HUES6 (cell line): Measurements from ENCODE around the gene SPP2.

Experiments
- H3K27ac ChIP-seq: 2 replicates; pipeline ENCODE4 v1.7.0; 2013; ENCODE audit warnings: low read depth, mild to moderate bottlenecking, low read length, inconsistent platforms
- H3K27me3 ChIP-seq: 2 replicates; pipeline ENCODE4 v1.6.1; 2013; ENCODE audit warnings: low read length; ENCODE audit not compliant: control insufficient read depth, insufficient read depth
- H3K36me3 ChIP-seq: 2 replicates; pipeline ENCODE4 v1.6.1; 2013; ENCODE audit warnings: low read length; ENCODE audit not compliant: control insufficient read depth, insufficient read depth
- H3K4me1 ChIP-seq: 2 replicates; pipeline ENCODE4 v1.6.1; 2013; ENCODE audit warnings: low read length; ENCODE audit not compliant: control insufficient read depth, insufficient read depth
- H3K4me3 ChIP-seq: 2 replicates; pipeline ENCODE4 v1.5.1; 2013; ENCODE audit warnings: low read depth, low read length
- H3K9ac ChIP-seq: one replicate; pipeline ENCODE4 v1.6.1; 2013; ENCODE audit warnings: mild to moderate bottlenecking, low read length
- H3K9me3 ChIP-seq: 2 replicates; pipeline ENCODE4 v1.6.1; 2013; ENCODE audit warnings: low read depth, low read length; ENCODE audit not compliant: control insufficient read depth, insufficient read depth

The SPP2 gene

DNA sequence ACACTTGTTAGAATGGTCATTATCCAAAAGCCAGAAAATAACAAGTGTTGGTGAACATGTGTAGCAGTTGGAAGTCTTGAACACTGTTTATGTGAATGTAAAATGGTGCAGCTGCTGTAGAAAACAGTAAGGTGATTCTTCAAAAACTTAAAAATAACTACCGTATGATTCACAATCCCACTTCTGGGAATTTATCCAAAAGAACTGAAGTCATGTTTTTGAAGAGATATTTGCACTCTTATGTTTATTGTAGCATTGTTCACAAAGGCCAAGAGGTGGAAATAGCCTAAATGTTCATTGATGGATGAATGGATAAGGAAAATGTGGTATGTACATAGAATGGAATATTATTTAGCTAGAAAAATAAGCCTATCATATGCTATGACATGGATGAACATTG, 6.3 kb upstream of the SPP2 start:
- Histone ChIP-seq H3K4me3 (no peak overlapping the region), H3K36me3 (no peaks in the 10 kb centered on the region), H3K4me1 (no peaks in the 10 kb centered on the region), H3K27ac (no peak overlapping the region), H3K9me3 (no peaks in the 10 kb centered on the region), H3K9ac (no peak overlapping the region), H3K27me3 (no peaks in the 10 kb centered on the region; the same call in 1 of the 2 replicates)

DNA sequence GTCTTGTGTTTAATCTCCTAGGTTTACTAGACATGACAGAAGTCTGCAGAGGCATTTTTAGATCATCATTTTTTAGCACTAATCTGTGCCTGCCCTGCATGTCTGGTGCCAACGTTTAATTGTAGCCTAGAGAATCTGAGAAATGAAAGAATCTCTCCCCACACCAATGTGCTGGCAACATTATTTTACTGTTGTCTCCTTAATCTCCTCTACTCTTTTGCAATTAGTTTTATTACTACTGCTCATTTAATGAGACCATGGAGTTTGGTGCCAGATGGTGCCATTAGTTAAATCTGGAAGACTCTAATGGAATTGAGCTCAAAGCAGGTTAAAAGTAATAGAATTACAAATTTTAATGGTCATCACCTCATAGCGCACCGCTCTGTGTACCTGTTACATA, 4.0 kb upstream of the SPP2 start:
- Histone ChIP-seq H3K27ac (no peak overlapping the region), H3K36me3 (no peaks in the 10 kb centered on the region), H3K4me1 (no peaks in the 10 kb centered on the region), H3K27me3 (no peaks in the 10 kb centered on the region; the same call in 1 of the 2 replicates), H3K9me3 (no peaks in the 10 kb centered on the region), H3K4me3 (no peak overlapping the region), H3K9ac (no peak overlapping the region)

DNA sequence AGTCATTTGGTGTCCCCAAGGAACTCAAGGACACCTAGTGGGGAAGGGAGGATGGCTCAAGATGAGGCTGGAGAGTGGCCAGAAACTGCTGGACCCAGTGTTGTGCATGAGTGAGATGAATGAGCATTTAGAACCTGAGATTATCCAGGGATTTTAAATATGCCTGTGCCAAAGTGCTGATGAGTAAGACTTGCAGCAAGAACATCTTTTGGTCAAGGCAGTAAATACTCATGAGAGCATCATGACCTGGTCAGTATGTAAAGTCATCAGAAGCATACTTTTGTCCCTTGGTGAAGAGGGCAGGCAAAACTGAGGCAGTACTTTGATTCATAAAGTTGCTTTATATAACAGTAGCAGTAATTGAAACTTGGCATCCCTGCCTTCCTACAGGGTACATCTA, 3.1 kb upstream of the SPP2 start:
- Histone ChIP-seq H3K9me3 (no peaks in the 10 kb centered on the region), H3K36me3 (no peaks in the 10 kb centered on the region), H3K27ac (no peak overlapping the region), H3K27me3 (peaks cover 2% of the 10 kb centered on the region; the same call in 1 of the 2 replicates), H3K4me3 (no peak overlapping the region), H3K9ac (no peak overlapping the region), H3K4me1 (no peaks in the 10 kb centered on the region)

DNA sequence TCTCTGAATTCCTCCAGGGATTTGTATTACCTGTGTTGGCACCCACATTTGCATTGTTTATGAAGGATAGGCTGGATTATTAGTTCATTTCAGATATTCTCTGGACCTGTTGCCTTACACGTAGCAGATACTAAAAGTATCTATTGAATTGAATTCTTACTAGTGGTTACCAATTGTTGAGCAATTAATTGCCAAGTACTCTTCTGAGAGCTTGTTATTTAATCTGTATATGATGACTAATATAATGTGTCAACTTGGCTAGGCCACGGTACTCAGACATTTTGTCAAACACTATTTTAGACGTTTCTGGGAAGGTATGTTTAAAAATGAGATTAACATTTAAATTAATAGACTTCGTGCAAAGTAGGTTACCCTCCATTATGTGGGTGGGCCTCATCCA, 2.5 kb upstream of the SPP2 start:
- Histone ChIP-seq H3K9me3 (no peaks in the 10 kb centered on the region), H3K4me1 (no peaks in the 10 kb centered on the region), H3K36me3 (no peaks in the 10 kb centered on the region), H3K9ac (no peak overlapping the region), H3K27me3 (peaks cover 2% of the 10 kb centered on the region; the same call in 1 of the 2 replicates), H3K4me3 (no peak overlapping the region), H3K27ac (no peak overlapping the region)

DNA sequence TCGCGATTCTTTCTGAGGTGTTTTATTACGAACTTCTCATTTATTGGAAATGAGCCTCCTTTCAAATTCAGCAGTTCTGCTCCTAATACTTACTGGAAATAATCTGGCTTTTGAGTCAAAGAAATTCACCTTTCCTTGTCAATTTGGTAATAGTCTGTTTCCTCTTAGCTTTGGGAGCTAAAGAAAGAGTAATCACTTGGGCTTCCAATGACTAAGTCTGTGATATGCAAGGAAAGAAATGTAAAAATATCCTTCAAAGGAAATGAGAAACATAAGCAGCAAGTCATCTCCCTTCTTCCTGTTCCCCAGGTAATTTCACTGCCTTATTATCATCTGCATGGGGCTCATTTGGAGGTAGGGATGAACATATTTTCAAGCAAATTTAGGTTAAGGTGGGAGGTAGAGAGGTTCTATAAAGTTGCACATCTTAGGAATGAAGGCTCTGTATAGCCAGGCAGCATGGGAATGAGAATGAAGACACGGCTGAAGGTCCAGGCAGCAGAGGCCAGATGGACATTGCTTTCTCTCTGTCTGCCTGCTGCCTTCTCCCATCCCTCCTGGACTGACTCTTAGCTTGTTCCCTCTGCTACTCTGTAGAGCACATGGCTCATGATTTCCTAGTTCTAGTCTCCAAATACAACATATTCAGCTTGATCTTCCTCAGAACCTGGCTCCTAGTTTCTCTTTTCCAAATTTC, 1.0 kb downstream of the SPP2 start:
- Histone ChIP-seq H3K9me3 (no peaks in the 10 kb centered on the region), H3K27ac (no peak overlapping the region), H3K36me3 (no peaks in the 10 kb centered on the region), H3K4me1 (no peaks in the 10 kb centered on the region), H3K4me3 (no peak overlapping the region), H3K27me3 (peaks cover 2% of the 10 kb centered on the region; the same call in 1 of the 2 replicates), H3K9ac (no peak overlapping the region)

DNA sequence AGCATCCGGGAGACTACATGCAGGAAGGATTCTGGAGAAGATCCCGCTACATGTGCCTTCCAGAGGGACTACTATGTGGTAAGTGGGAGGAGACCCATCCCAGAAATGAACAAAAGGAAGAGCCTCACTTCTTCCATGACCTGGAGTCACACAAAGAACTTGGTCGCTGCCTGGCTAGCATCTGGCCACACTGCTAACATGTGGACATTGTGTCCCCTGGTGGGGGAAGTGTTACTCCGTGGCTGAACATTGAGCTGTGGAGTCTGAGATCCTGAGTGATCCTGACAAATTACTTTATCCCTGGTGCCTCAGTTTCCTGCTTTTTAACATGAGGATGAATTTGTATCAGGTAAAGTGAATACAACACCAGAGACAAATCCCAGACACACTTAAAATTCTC, 8.4 kb downstream of the SPP2 start:
- Histone ChIP-seq H3K27me3 (no peaks in the 10 kb centered on the region), H3K9ac (no peak overlapping the region), H3K27ac (no peak overlapping the region), H3K9me3 (no peaks in the 10 kb centered on the region), H3K4me3 (no peak overlapping the region), H3K36me3 (no peaks in the 10 kb centered on the region), H3K4me1 (no peaks in the 10 kb centered on the region)

DNA sequence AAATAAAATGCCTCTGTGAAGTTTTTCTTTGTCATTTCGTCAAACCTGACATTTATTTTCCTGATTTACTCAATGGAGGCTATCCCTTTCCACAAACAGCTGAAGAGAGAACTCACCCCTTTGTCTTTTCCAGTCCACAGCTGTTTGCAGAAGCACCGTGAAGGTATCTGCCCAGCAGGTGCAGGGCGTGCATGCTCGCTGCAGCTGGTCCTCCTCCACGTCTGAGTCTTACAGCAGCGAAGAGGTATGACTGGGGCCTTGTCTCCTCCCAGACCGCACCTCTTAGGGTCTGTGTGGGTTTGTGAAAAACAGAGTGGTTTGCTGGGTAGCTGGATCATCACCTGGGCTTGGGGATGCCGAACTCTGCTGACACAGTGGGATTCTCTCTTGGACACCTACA, 9.7 kb downstream of the SPP2 start:
- no peak overlapping the region for H3K4me3 ChIP-seq
- no peaks in the 10 kb centered on the region for H3K27me3 ChIP-seq
- no peaks in the 10 kb centered on the region for H3K4me1 ChIP-seq
- H3K9ac ChIP-seq: no peak overlapping the region
- no peaks in the 10 kb centered on the region for H3K9me3 ChIP-seq
- no peaks in the 10 kb centered on the region for H3K36me3 ChIP-seq
- no peak overlapping the region for H3K27ac ChIP-seq

DNA sequence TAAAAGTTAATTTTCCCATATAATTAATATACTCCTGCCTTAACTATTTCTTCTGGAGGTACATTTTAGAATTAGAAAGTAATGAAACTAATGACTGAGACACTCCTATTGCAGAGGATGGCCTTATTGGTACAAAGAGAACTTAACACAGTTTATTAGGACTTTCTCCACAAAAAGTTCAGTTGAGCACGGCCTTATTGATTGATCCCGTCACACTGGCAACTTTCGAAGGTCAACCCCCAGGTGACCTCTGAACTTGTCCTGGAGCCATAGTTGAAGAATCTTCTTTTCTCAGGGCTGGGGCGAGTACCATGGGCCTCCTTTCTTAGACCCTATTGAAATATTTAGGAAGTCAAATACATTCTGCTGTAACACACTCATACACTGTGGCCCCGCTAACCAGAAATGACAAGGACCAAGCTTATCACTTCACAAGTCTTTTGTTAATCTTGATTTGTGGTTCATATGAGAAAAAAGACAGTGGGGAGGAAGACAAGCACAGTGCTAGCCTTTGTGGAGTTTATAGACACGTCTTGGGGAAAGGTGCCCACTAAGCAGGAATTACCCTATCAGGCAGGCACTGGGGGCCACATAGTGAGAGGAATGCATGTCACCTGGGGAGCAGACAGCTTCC, 11.2 kb downstream of the SPP2 start:
- Histone ChIP-seq H3K9me3 (no peaks in the 10 kb centered on the region), H3K36me3 (no peaks in the 10 kb centered on the region), H3K4me3 (no peak overlapping the region), H3K4me1 (no peaks in the 10 kb centered on the region), H3K9ac (no peak overlapping the region), H3K27me3 (no peaks in the 10 kb centered on the region), H3K27ac (no peak overlapping the region)

DNA sequence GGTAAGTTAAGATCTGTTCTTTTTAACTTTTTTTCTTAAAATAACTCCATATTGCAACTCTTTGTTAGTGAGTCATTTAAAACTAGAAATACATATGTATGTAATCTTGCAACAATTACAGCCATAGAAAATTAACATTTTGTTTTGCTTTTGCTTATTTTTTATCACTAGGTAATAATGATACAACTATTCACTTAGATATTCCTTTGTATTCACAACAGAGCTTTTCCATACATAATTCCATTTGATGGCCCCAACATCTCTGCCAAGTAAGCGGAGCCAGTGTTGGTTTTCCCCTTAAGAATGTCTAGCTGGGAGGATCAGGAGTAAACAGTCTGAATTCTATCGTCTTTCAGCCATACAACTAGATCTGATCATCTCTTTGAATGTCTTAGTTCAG, 16.1 kb downstream of the SPP2 start:
- Histone ChIP-seq H3K4me3 (no peak overlapping the region), H3K9me3 (peaks cover 10% of the 10 kb centered on the region), H3K9ac (no peak overlapping the region), H3K36me3 (no peaks in the 10 kb centered on the region), H3K4me1 (no peaks in the 10 kb centered on the region; the same call in 1 of the 2 replicates), H3K27me3 (no peaks in the 10 kb centered on the region), H3K27ac (no peak overlapping the region)

DNA sequence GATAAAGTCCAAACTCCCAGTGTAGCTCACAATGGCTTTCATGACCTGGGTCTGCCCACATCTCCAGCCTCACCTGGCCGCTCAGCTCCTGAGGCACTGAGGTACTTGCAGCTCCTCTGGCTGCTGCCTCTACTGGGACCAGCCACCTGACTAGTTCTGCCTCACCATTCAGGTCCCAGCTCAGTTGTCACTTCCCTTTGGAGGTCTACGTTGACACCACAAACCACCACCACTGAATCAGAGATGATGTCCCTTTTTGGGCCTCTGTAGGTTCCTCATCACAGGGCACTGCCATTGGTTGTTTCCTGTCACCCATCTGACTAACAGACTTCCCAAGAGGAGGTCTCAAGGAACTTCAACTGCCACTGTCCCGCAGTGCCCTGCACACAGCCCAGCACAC, 21.2 kb downstream of the SPP2 start:
- no peak overlapping the region for H3K27ac ChIP-seq
- no peak overlapping the region for H3K9ac ChIP-seq
- H3K36me3 ChIP-seq: no peaks in the 10 kb centered on the region
- peaks cover 3% of the 10 kb centered on the region; the same call in 1 of the 2 replicates for H3K27me3 ChIP-seq
- H3K4me1 ChIP-seq: no peaks in the 10 kb centered on the region; the same call in 1 of the 2 replicates
- no peak overlapping the region for H3K4me3 ChIP-seq
- H3K9me3 ChIP-seq: peaks cover 10% of the 10 kb centered on the region

DNA sequence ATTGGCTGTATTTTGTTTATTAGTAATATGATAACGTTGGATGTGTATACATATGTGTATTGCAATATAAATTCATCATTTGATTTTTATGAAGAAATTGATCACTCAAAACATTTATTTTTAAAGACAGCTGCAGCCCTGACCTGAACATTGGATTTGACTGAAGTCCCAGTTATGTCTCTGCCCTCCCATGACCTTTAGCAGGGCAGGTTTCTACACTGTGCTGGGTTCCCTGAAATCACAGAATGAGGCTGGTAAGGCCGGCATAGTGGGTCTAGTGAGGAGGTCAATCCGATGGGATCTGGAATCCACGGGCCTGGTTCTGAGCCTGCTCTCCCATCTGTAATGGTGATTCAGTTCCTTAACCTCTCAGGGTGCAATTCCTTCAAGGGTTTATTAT, 22.0 kb downstream of the SPP2 start:
- Histone ChIP-seq H3K27ac (no peak overlapping the region), H3K9ac (no peak overlapping the region), H3K4me3 (no peak overlapping the region), H3K27me3 (peaks cover 3% of the 10 kb centered on the region; the same call in 1 of the 2 replicates), H3K36me3 (no peaks in the 10 kb centered on the region), H3K4me1 (no peaks in the 10 kb centered on the region; the same call in 1 of the 2 replicates), H3K9me3 (peaks cover 10% of the 10 kb centered on the region)
